ENCODE measurements around the gene PLCB1.

PLCB1 gene

GRCh38 chr20:8246153-8246552 is 114.1 kb downstream of the PLCB1 start:
- no peak for DNase-seq (ENCODE audit: low read depth in 2 of 2)

GRCh38 chr20:8246716-8247115 is 114.7 kb downstream of the PLCB1 start:
- DNase-seq (ENCODE audit: low read depth in 2 of 2): no peak

- no peak for DNase-seq (ENCODE audit: low read depth in 2 of 2)
Observed at GRCh38 chr20:8248051-8248450, 116.0 kb downstream of the PLCB1 start.

DNA sequence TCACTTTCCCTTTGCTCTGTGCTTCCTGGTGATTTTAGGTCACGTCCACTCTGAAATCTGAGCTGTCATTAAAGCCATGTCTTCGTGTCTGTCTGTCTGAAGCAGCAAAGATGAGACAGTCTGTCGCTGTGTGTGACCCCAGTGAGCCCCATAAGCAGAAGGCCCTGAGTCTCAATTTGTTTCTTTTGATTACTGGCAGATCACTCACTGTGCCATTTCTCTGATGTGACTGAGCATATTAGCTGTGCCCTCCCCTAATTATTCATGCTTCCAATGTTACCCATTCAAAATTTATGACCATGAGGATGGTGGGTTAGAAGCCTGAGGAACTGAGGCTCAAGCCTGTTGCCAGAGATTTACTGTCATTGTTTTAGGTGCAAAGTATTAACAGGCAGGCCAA is 117.6 kb downstream of the PLCB1 start:
- no peak for DNase-seq (ENCODE audit: low read depth in 2 of 2)

- DNase-seq (ENCODE audit: low read depth in 2 of 2): no peak
Observed at GRCh38 chr20:8250539-8251200, 118.6 kb downstream of the PLCB1 start.

GRCh38 chr20:8251201-8251575 is 119.1 kb downstream of the PLCB1 start:
- no peak for DNase-seq (ENCODE audit: low read depth in 2 of 2)

- DNase-seq (ENCODE audit: low read depth in 2 of 2): no peak
Observed at GRCh38 chr20:8254911-8255582, 123.0 kb downstream of the PLCB1 start.

DNA sequence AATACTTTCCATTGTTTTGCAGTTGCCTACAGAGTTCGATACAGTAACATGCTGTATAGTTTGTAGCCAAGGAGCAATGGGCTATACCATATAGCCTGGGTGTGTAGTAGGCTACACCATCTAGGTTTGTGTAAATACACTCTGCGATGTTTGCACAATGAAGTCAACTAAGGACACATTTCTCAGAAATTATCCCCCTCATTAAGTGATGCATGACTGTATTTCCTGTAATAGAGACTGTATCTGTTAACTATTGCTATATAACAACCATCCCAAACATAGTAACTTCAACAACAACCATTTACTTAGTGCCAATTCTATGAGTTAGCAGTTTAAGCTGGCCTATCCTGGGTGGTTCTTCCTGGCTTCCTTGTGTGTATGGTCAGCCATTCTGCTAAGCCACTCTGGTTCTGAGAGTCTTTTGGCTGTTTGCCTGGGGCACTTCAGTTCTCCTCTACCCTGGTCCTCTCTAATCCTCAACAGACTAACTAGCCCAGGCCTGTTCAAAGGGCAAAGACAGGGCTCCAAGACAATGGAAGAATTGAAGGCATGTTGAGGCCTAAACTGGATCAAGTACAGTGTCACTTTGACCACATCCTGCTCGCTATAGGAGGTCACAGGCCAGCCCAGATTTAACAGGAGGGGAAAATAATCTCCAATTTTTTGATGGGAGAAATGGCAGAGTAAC is 124.0 kb downstream of the PLCB1 start:
- DNase-seq (ENCODE audit: low read depth in 2 of 2): no peak

DNA sequence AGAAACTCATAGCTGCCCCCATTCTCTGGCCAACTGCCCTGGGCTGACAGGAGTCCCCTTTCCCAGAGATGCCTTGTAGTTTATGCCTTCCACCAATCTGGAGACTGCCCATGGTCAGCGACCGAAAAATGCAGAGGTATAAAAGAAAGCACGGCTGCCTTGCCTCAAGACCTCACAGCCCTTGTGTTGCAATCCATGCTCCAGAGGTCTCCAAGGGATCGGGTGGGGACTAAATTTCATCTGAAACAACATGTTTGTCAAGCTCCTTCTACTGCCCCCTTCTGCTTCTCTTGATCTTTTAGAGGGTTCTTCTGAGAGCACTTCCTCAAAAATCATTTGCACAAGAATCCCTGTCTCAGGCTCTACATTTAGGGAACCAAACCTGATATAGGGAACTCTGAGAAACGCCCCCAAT is 128.8 kb downstream of the PLCB1 start:
- no peak for DNase-seq (ENCODE audit: low read depth in 2 of 2)

DNA sequence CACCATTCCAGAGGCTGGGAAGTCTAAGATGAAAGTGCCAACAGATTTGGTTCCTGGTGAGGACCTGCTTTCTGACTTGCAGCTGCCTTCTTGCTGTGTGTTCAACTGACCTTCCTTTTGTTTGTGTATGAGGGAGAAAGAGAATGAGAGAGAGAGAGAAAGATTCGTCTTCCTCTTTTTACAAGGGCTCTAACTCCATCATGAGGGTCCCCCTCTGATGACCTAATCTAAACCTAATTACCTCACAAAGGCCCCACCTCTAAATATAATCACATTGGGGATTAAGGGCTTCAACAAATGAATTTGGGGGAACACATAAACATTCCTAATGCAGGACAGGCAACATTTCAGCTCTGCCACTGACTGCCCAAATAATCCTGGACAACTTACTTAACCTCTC is 130.7 kb downstream of the PLCB1 start:
- no peak for DNase-seq (ENCODE audit: low read depth in 2 of 2)

DNA sequence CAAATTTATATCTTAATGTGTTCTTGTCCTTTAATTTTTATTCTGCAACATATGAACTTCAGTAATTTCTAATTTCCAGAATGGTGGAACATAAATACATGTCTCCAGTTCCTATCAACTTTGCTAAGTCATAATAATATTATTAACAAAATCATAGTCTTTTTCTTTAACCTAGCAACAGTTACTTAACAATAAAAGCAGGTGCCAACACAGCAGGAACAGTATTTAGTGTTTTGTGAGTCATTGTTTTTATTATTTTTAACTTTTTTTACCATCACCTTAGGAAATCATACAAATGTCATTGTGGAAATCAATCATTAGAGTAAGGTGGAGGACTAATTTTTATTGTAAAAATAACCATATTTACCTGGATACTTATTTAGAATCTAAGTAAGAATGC is 133.5 kb downstream of the PLCB1 start:
- DNase-seq (ENCODE audit: low read depth in 2 of 2): no peak

GRCh38 chr20:8267009-8267408 is 134.9 kb downstream of the PLCB1 start:
- no peak for DNase-seq (ENCODE audit: low read depth in 2 of 2)

DNA sequence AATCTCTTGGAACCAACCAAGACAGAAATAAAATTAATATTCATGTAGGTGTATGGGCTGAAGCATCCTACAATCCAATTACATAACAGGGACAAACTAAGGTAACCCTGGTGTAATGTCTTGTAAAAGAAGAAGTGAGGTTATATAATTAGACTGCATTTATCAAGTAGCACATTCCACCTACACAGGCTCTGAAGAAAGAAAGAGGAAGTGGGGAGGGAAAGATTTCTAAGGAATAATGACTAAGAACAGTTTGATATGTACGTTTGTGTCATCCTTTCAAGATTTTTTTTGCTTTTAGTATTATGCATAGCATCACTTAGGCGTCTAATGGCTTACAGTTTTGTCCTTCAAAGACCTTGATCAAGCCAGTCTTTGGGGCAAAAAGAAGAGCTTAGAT is 139.7 kb downstream of the PLCB1 start:
- no peak for DNase-seq (ENCODE audit: low read depth in 2 of 2)

DNA sequence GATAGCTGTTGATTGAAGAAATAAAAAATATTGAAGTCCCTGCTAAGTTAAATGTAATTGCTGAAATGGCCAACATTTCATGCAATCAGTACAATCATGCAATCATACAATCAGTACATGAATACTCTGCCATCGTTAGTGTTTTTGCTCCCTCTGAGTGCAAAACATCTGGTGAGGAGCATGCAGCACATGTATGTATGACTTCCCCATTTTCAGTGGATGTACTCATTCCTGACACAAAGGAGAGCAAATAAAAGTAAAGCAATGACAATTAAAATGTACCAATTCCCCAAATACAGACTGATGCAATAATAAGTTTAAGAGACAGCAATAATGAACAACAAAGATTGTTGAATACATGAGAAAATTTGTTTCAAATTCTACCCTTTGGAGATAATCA is 140.7 kb downstream of the PLCB1 start:
- DNase-seq (ENCODE audit: low read depth in 2 of 2): no peak

DNA sequence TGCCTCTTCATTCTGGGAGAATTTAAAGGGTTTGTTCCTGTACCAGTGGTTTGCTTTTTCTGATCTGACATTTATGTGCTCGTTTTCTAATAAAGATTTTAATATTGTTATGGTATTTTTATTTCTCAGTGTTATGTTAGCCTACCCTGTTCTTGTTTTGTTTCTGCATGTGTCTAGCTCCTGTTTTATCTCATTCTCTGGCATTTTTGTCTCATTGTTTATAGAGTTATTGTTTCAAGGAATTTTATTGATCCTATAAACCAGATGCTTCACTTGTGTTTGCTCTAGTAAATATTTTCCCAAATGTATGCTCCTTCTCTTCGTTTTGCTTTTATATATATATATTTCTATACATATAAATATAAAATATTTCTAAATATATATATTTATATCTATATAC is 152.8 kb downstream of the PLCB1 start:
- DNase-seq (ENCODE audit: low read depth in 2 of 2): no peak

GRCh38 chr20:8287340-8287739 is 155.3 kb downstream of the PLCB1 start:
- no peak for DNase-seq (ENCODE audit: low read depth in 2 of 2)

GRCh38 chr20:8291200-8291599 is 159.1 kb downstream of the PLCB1 start:
- no peak for DNase-seq (ENCODE audit: low read depth in 2 of 2)

GRCh38 chr20:8291873-8292272 is 159.8 kb downstream of the PLCB1 start:
- no peak for DNase-seq (ENCODE audit: low read depth in 2 of 2)

DNA sequence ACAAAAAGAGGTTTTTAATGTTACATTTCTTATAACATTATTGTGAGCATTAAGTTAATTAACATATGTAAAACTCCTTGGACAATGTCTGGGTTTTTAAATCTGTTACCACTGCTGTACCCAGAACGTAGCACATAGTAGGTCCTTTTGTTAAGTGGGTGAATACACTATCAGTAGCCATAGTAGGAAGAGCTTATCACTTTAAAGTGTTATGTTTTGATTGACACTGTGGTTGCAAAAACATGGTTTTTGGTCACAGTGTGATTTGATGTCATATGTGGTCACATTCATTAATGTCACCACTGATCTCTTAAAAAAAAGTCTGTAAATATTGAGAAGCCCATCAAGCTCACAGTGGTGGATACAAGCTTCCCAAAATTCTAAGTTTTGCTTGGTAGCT is 160.7 kb downstream of the PLCB1 start:
- no peak for DNase-seq (ENCODE audit: low read depth in 2 of 2)

- DNase-seq (ENCODE audit: low read depth in 2 of 2): no peak
Observed at GRCh38 chr20:8293750-8294149, 161.7 kb downstream of the PLCB1 start.

- DNase-seq (ENCODE audit: low read depth in 2 of 2): no peak
Observed at GRCh38 chr20:8296536-8296935, 164.5 kb downstream of the PLCB1 start.

DNA sequence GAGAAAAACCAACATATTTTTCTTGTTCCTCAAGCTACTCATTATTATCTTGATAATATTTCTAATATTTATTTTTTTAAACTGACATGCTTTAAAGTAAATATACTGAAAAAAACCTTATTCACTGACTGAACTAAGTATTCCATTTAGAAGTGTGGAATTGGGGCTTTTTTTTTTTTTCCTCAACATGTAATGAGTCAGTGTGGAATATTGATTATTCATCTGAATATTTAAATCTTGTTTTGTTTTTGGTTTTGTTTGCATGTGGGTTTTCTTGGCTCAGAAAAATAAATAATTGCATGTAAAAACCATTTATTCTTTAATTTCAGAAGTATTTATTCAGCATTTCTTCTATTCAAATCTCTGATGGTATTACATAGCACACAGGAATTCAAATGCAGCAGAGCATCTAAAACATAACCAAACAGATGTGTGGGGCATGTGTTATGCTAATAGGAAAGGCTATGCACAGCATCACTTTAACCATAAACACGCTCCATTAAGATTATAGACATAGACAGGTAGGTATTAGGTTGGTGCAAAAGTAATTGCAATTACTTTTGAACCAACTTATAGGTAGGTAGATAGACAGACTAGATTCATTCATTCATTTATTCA is 166.5 kb downstream of the PLCB1 start:
- no peak for DNase-seq (ENCODE audit: low read depth in 2 of 2)

DNA sequence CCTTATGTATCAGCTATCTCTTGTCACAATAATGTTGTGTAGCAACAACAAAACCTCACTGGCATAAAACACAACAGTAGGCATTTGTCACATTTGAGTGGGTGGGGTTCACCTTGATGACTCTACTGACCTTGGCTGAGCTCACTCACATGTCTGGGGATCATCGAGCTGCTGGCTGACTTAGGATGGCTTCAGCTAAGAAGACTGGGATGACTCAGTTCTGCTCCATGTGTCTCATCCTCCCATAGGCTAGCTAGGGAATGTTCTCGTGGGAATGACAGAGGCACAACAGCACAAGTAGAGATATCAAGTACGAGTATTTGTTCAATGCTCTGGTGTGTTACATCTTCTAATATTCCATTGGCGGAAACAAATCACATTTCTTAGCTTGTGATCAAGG is 167.9 kb downstream of the PLCB1 start:
- no peak for DNase-seq (ENCODE audit: low read depth in 2 of 2)
